ENCODE results near the gene GRIK4. TPM values are rescaled to one million over a fixed set of nuclear protein-coding genes. Genes with fewer than 3 reads are reported as not detected.
"Not testable (repeated sequence)": the region's sequence is repeated elsewhere in the genome, so short reads cannot be mapped to it uniquely, and the experiment has no call there.

GRIK4 gene
- total RNA-seq, 2 experiments from 2014 or later = not detected

GRCh38 chr11:120784566-120785251, 273.2 kb downstream of the GRIK4 start:
- Mint-ChIP-seq H3K36me3 (ENCODE audit: low read depth) (no peaks in the 10 kb centered on the region), H3K27me3 (peaks cover 12% of the 10 kb centered on the region), H3K9me3 (no peaks in the 10 kb centered on the region), H3K27ac (no peak overlapping the region), H3K4me3 (no peak overlapping the region), H3K4me1 (ENCODE audit: low read depth) (no peaks in the 10 kb centered on the region)
- ATAC-seq (no peak), DNase-seq (no peak)
- intact Hi-C loops (cut with micrococcal nuclease) = no loop called here
- ChIA-PET CTCF (no interaction called here), POLR2A (no interaction called here)
- no peak for TF ChIP-seq CTCF (IDR thresholded peaks at IDR 0.05)

- Mint-ChIP-seq H3K4me3 (no peak overlapping the region), H3K9me3 (no peaks in the 10 kb centered on the region), H3K4me1 (ENCODE audit: low read depth) (no peaks in the 10 kb centered on the region), H3K36me3 (ENCODE audit: low read depth) (no peaks in the 10 kb centered on the region), H3K27me3 (peaks cover 12% of the 10 kb centered on the region), H3K27ac (no peak overlapping the region)
- no peak for DNase-seq
- no peak for ATAC-seq
- POLR2A ChIA-PET = no interaction called here
- TF ChIP-seq CTCF (IDR thresholded peaks at IDR 0.05) = no peak
- CTCF ChIA-PET = no interaction called here
- intact Hi-C loops (cut with micrococcal nuclease) = no loop called here
Measured at GRCh38 chr11:120785576-120785975, 274.0 kb downstream of the GRIK4 start.

- intact Hi-C loops (cut with micrococcal nuclease) = no loop called here
- Mint-ChIP-seq H3K27ac (no peak overlapping the region), H3K9me3 (no peaks in the 10 kb centered on the region), H3K27me3 (peaks cover 12% of the 10 kb centered on the region), H3K4me1 (ENCODE audit: low read depth) (no peaks in the 10 kb centered on the region), H3K36me3 (ENCODE audit: low read depth) (no peaks in the 10 kb centered on the region), H3K4me3 (no peak overlapping the region)
- ChIA-PET CTCF (no interaction called here), POLR2A (no interaction called here)
- no peak for DNase-seq
- ATAC-seq = no peak
- TF ChIP-seq CTCF (IDR thresholded peaks at IDR 0.05) = no peak
Measured at GRCh38 chr11:120786206-120786735, 274.7 kb downstream of the GRIK4 start.

- ATAC-seq; H3K27ac Mint-ChIP-seq; H3K4me3 Mint-ChIP-seq; H3K36me3 Mint-ChIP-seq (ENCODE audit: low read depth); H3K4me1 Mint-ChIP-seq (ENCODE audit: low read depth); POLR2A ChIA-PET; H3K9me3 Mint-ChIP-seq; intact Hi-C loops (cut with micrococcal nuclease); DNase-seq; CTCF ChIA-PET: not testable (repeated sequence)
- peaks cover 12% of the 10 kb centered on the region for H3K27me3 Mint-ChIP-seq
Measured at GRCh38 chr11:120787224-120787623, 275.7 kb downstream of the GRIK4 start.

- CTCF ChIA-PET = no interaction called here
- intact Hi-C loops (cut with micrococcal nuclease) = no loop called here
- TF ChIP-seq CTCF (IDR thresholded peaks at IDR 0.05) = no peak
- H3K27me3 Mint-ChIP-seq = peaks cover 10% of the 10 kb centered on the region
- POLR2A ChIA-PET = no interaction called here
- no peaks in the 10 kb centered on the region for H3K4me1 Mint-ChIP-seq (ENCODE audit: low read depth)
- no peaks in the 10 kb centered on the region for H3K9me3 Mint-ChIP-seq
- ATAC-seq (no peak), DNase-seq (no peak)
- no peaks in the 10 kb centered on the region for H3K36me3 Mint-ChIP-seq (ENCODE audit: low read depth)
- no peak overlapping the region for H3K4me3 Mint-ChIP-seq
- H3K27ac Mint-ChIP-seq = no peak overlapping the region
Measured at GRCh38 chr11:120789391-120789790, 277.8 kb downstream of the GRIK4 start.
